RWPE1 (cell line): ENCODE data around the gene ABI3.

Source experiments
- CTCF ChIA-PET: fragments of 350-600 bp; sonication (Branson Sonifier 250); formaldehyde crosslinking; extraction: SDS; loops from one replicate; lab custom pipeline; 2021; lab: Yijun Ruan, JAX
- POLR2A ChIA-PET: fragments of 400-600 bp; formaldehyde crosslinking; extraction: SDS; loops from one replicate; lab custom pipeline; 2020; ENCODE audit warnings: antibody characterized with exemption; ENCODE audit not compliant: low non-redundant PET; lab: Yijun Ruan, JAX
- DNase-seq: peaks from one replicate; pipeline ENCODE4 v3.0.0; 2012; ENCODE audit warnings: low spot score
- H3K27ac ChIP-seq: fragments of 450-650 bp; 2 replicates; pipeline ENCODE4 v1.5.1; 2017
- CTCF ChIP-seq: fragments of 450-650 bp; conservative IDR thresholded peaks from 2 replicates; pipeline ENCODE4 v1.5.1; 2017; ENCODE audit warnings: low read depth, mild to moderate bottlenecking

The ABI3 gene

GRCh38 chr17:49266233-49266632 is 55.7 kb downstream of the ABI3 start:
- DNase-seq: no peak
- ChIA-PET POLR2A (no interaction called here), CTCF (no interaction called here)
- no peak overlapping the region for H3K27ac ChIP-seq
- no peak for TF ChIP-seq CTCF

GRCh38 chr17:49267912-49268311 is 57.4 kb downstream of the ABI3 start:
- POLR2A ChIA-PET: no interaction called here

GRCh38 chr17:49269356-49269755 is 58.8 kb downstream of the ABI3 start:
- no peak for TF ChIP-seq CTCF
- ChIA-PET POLR2A (no interaction called here), CTCF (no interaction called here)
- H3K27ac ChIP-seq: no peak overlapping the region
- no peak for DNase-seq

More at GRCh38 chr17:49267912-49268311, 57.4 kb downstream of the ABI3 start:
- no peak for DNase-seq
- CTCF ChIA-PET: interaction anchor here (0.6 to 0.7 kb wide), 2 partner anchors 40 to 537 kb away, joined by 3 to 4 read pairs; no protein-coding TSS in a partner anchor
- no peak overlapping the region for H3K27ac ChIP-seq
- no peak for TF ChIP-seq CTCF
